WI38 (cell line): ENCODE results near the gene CPLANE2.
"Not testable (repeated sequence)": the region's sequence is repeated elsewhere in the genome, so short reads cannot be mapped to it uniquely, and the experiment has no call there.

Source experiments
- H3K4me3 ChIP-seq: 2 replicates; pipeline ENCODE4 v1.5.1; 2011; ENCODE audit warnings: low read depth, mild to moderate bottlenecking, control low read depth, low read length
- CTCF ChIP-seq: IDR thresholded peaks from 2 replicates; pipeline ENCODE4 v1.5.1; 2012; ENCODE audit warnings: low read depth, mild to moderate bottlenecking, control low read depth, low read length

CPLANE2 gene

GRCh38 chr1:16218674-16219071 lies 18.3 kb downstream of the CPLANE2 start:
- H3K4me3 ChIP-seq, result no peak overlapping the region
- no peak for TF ChIP-seq CTCF

GRCh38 chr1:16218014-16218673 lies 18.8 kb downstream of the CPLANE2 start:
- no peak overlapping the region for H3K4me3 ChIP-seq
- TF ChIP-seq CTCF, result no peak

- TF ChIP-seq CTCF, result no peak
Observed at GRCh38 chr1:16217061-16217785, 19.8 kb downstream of the CPLANE2 start.

GRCh38 chr1:16215882-16216753 lies 20.9 kb downstream of the CPLANE2 start:
- peak overlapping the region; percentile 59; the same call in 1 of the 2 replicates for H3K4me3 ChIP-seq
- no peak for TF ChIP-seq CTCF

More at GRCh38 chr1:16217061-16217785, 19.8 kb downstream of the CPLANE2 start:
- peak overlapping the region; percentile 59 for H3K4me3 ChIP-seq

GRCh38 chr1:16215240-16215639 lies 21.7 kb downstream of the CPLANE2 start:
- not testable (repeated sequence) for H3K4me3 ChIP-seq

- H3K4me3 ChIP-seq, result not testable (repeated sequence)
Observed at GRCh38 chr1:16213544-16213943, 23.4 kb downstream of the CPLANE2 start.

DNA sequence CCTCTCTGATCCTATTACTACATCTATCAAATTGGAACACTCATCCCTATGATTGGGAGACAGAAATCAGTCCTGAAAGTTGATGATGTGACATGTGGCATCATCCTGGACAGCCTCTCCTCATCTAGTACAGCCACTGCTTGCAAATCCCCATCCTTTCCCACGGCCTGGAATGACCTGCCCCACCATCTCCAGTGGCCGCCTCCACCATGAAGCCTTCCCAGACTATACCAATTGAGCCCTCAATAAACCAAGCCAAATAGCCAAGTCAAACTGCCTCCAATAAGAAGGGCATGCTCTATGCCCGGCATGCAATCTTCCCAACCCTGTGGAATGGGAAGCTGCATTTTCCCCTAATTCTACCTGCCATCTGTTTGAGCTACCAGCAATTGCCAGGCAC lies 24.0 kb downstream of the CPLANE2 start:
- H3K4me3 ChIP-seq, result no peak overlapping the region
- no peak for TF ChIP-seq CTCF
